MCF 10A (cell line): ENCODE results near the gene HYAL1. TPM values are rescaled to one million over a fixed set of nuclear protein-coding genes. Genes with fewer than 3 reads are reported as not detected.

ENCODE experiments used
- total RNA-seq: library from RNA; stranded (reverse); gene quantifications from 2 replicates; pipeline ENCODE4 v1.2.3, GENCODE V29; 2022

Gene HYAL1
- total RNA-seq, 1 experiment from 2014 or later, result 0.70 TPM

Other genes starting within 250 kb of the HYAL1 start
- 138 TPM in 2 replicates for gene RBM5, start 214.7 kb downstream of the HYAL1 start, total RNA-seq
- 34.6 and 51.5 TPM in 2 replicates for gene SEMA3F, start 148.2 kb downstream of the HYAL1 start, total RNA-seq
- gene GNAT1, start 112.0 kb downstream of the HYAL1 start, total RNA-seq, result 0.49 TPM in 1 of 2 replicates, not detected in the other
- gene SLC38A3, start 98.3 kb downstream of the HYAL1 start, total RNA-seq, result not detected in 2 replicates
- 122 and 123 TPM in 2 replicates for gene GNAI2, start 67.4 kb downstream of the HYAL1 start, total RNA-seq
- 7.6 and 12.5 TPM in 2 replicates for gene SEMA3B, start 34.4 kb downstream of the HYAL1 start, total RNA-seq
- 0.20 TPM in 1 of 2 replicates, not detected in the other for gene LSMEM2, start 24.5 kb downstream of the HYAL1 start, total RNA-seq
- 135 and 182 TPM in 2 replicates for gene IFRD2, start 11.1 kb downstream of the HYAL1 start, total RNA-seq
- gene HYAL3, start 4.2 kb downstream of the HYAL1 start, total RNA-seq, result 2.3 and 4.7 TPM in 2 replicates
- 11.4 and 12.4 TPM in 2 replicates for gene NAA80, start 4.2 kb downstream of the HYAL1 start, total RNA-seq
- gene HYAL2, start 19.2 kb upstream of the HYAL1 start, total RNA-seq, result 11.6 and 12.6 TPM in 2 replicates
- gene TUSC2, start 24.6 kb upstream of the HYAL1 start, total RNA-seq, result 14.5 and 20.4 TPM in 2 replicates
- 24.3 and 32.0 TPM in 2 replicates for gene RASSF1, start 37.3 kb upstream of the HYAL1 start, total RNA-seq
- 0.68 and 1.0 TPM in 2 replicates for gene ZMYND10, start 42.2 kb upstream of the HYAL1 start, total RNA-seq
- 21.1 and 22.1 TPM in 2 replicates for gene NPRL2, start 47.2 kb upstream of the HYAL1 start, total RNA-seq
- 24.0 and 24.1 TPM in 2 replicates for gene CYB561D2, start 47.3 kb upstream of the HYAL1 start, total RNA-seq
- 31.9 and 40.3 TPM in 2 replicates for gene TMEM115, start 55.9 kb upstream of the HYAL1 start, total RNA-seq
- gene CACNA2D2, start 200.1 kb upstream of the HYAL1 start, total RNA-seq, result not detected in 2 replicates